CD4-positive, alpha-beta T cell (primary cell): Measurements from ENCODE around the gene NR1H3. TPM values are rescaled to one million over a fixed set of nuclear protein-coding genes. Genes with fewer than 3 reads are reported as not detected.

ENCODE experiments used
- ATAC-seq: fragments of 200-7000 bp; cut with Tn5 transposase; one replicate; pipeline ENCODE4 v1.10.0; 2022; ENCODE audit warnings: mild to moderate bottlenecking; ENCODE audit not compliant: poor library complexity
- CTCF ChIA-PET: fragments of 350-600 bp; sonication (Branson Sonifier 250); formaldehyde crosslinking; loops from one replicate; lab custom pipeline; 2021; ENCODE audit warnings: antibody characterized with exemption, inconsistent platforms; lab: Charles Lee
- POLR2A ChIA-PET: fragments of 350-600 bp; sonication (Branson Sonifier 250); formaldehyde crosslinking; loops from one replicate; lab custom pipeline; 2021; ENCODE audit warnings: antibody characterized with exemption, inconsistent platforms; lab: Charles Lee
- DNase-seq, 14 experiments: peaks; one replicate each; pipeline ENCODE4 v3.0.0-alpha.2; 2013 to 2020; ENCODE audit warnings: mixed read lengths in 2 of 14
- H3K27ac ChIP-seq, 2 donors: one replicate each; pipeline versions ENCODE4 v1.5.1 to v1.7.0; 2013; ENCODE audit warnings: low read length in 2 of 2, low read depth in 1 of 2, mild to moderate bottlenecking in 1 of 2
- H3K27me3 ChIP-seq, 2 experiments: 1 replicate in 1 of 2; 2 replicates in 1 of 2; pipeline versions ENCODE4 v1.6.1 to v1.7.0; 2013; ENCODE audit warnings: low read length in 2 of 2, control low read depth in 1 of 2, mild to moderate bottlenecking in 1 of 2, moderate library complexity in 1 of 2; ENCODE audit not compliant: insufficient read depth in 2 of 2, control insufficient read depth in 1 of 2
- H3K36me3 ChIP-seq: one replicate; pipeline ENCODE4 v1.6.1; 2013; ENCODE audit warnings: low read length, control low read depth; ENCODE audit not compliant: insufficient read depth
- H3K4me1 ChIP-seq: one replicate; pipeline ENCODE4 v1.6.1; 2013; ENCODE audit warnings: low read length, control low read depth; ENCODE audit not compliant: insufficient read depth
- H3K4me3 ChIP-seq: one replicate; pipeline ENCODE4 v1.5.1; 2013; ENCODE audit warnings: mild to moderate bottlenecking, low read length, moderate library complexity
- H3K9me3 ChIP-seq, 2 experiments: 1 replicate in 1 of 2; 2 replicates in 1 of 2; pipeline versions ENCODE4 v1.6.1 to v1.7.0; 2013; ENCODE audit warnings: low read length in 2 of 2, mild to moderate bottlenecking in 2 of 2, control low read depth in 1 of 2, moderate library complexity in 1 of 2; ENCODE audit not compliant: control insufficient read depth in 1 of 2, insufficient read depth in 1 of 2
- H3K27ac Mint-ChIP-seq: one replicate; pipeline ENCODE4 v1.8.0; 2020; ENCODE audit warnings: mixed read lengths
- H3K27me3 Mint-ChIP-seq: one replicate; pipeline ENCODE4 v1.8.0; 2021; ENCODE audit warnings: mixed read lengths
- H3K36me3 Mint-ChIP-seq: one replicate; pipeline ENCODE4 v1.8.0; 2021; ENCODE audit warnings: low read depth, mixed read lengths
- H3K4me1 Mint-ChIP-seq: one replicate; pipeline ENCODE4 v1.8.0; 2021; ENCODE audit warnings: low read depth, mixed read lengths
- H3K4me3 Mint-ChIP-seq: one replicate; pipeline ENCODE4 v1.8.0; 2020; ENCODE audit warnings: mild to moderate bottlenecking, mixed read lengths
- H3K9me3 Mint-ChIP-seq: one replicate; pipeline ENCODE4 v1.8.0; 2020; ENCODE audit warnings: mixed read lengths
- intact Hi-C, 2 experiments: fragments of 100-400 bp; cut with DNase I in 1 of 2; cut with micrococcal nuclease in 1 of 2; formaldehyde crosslinking; loops; one replicate each; pipeline versions ENCODE4 v1.15.1 to v1.9.0; 2023 to 2025; cut with DNase I, micrococcal nuclease
- total RNA-seq, 174 experiments: library from RNA in 2 of 174; stranded (reverse) in 2 of 174; gene quantifications; one replicate each; pipeline ENCODE4 v1.2.3 and lab custom pipeline; 2021 to 2026
- TF ChIP-seq, protein P1 (sequence below): fragments of 200-600 bp; IDR thresholded peaks from one replicate; pipeline ENCODE4 v1.8.0; 2022; ENCODE audit warnings: antibody characterized with exemption, mild to moderate bottlenecking

Gene NR1H3
- total RNA-seq, 2 experiments from 2014 or later: 1.8 to 2.3 TPM

DNA sequence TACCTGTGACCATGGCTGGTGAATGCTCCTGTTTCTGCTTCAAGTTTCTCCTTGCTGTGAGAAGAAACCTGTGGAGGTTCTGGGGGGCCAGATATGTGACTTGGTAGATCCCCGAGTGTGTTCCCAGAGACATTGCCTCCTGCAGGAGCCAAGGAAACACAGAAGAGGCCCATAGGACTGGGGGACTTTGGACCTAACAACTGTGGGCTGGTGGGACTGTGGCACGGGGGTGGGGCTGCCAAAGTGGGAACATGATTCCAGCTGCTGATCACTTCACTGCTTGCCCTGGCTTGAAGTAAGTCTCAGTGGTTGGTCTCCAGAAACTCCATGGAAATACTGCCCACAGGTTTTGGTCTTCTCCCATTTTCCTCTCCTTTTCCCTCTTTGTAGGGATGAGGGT, 4.1 kb upstream of the NR1H3 start:
- Mint-ChIP-seq H3K27ac (no peak overlapping the region), H3K27me3 (no peaks in the 10 kb centered on the region), H3K4me3 (no peak overlapping the region), H3K9me3 (no peaks in the 10 kb centered on the region), H3K36me3 (peaks cover 7% of the 10 kb centered on the region), H3K4me1 (peaks cover 15% of the 10 kb centered on the region)
- intact Hi-C loops: no loop called here
- DNase-seq (no peak), ATAC-seq (no peak)
- H3K36me3 ChIP-seq: no peaks in the 10 kb centered on the region
- no peaks in the 10 kb centered on the region for H3K9me3 ChIP-seq
- H3K4me3 ChIP-seq: no peak overlapping the region
- TF ChIP-seq, protein P1, sequence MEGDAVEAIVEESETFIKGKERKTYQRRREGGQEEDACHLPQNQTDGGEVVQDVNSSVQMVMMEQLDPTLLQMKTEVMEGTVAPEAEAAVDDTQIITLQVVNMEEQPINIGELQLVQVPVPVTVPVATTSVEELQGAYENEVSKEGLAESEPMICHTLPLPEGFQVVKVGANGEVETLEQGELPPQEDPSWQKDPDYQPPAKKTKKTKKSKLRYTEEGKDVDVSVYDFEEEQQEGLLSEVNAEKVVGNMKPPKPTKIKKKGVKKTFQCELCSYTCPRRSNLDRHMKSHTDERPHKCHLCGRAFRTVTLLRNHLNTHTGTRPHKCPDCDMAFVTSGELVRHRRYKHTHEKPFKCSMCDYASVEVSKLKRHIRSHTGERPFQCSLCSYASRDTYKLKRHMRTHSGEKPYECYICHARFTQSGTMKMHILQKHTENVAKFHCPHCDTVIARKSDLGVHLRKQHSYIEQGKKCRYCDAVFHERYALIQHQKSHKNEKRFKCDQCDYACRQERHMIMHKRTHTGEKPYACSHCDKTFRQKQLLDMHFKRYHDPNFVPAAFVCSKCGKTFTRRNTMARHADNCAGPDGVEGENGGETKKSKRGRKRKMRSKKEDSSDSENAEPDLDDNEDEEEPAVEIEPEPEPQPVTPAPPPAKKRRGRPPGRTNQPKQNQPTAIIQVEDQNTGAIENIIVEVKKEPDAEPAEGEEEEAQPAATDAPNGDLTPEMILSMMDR: no peak
- ChIA-PET POLR2A (interaction anchor here (0.7 kb wide), 1 partner anchor 11 kb away, joined by 3 read pairs; no protein-coding TSS in a partner anchor), CTCF (no interaction called here)
- H3K4me1 ChIP-seq: peaks cover 19% of the 10 kb centered on the region
- no peaks in the 10 kb centered on the region for H3K27me3 ChIP-seq
- H3K27ac ChIP-seq: no peak overlapping the region

DNA sequence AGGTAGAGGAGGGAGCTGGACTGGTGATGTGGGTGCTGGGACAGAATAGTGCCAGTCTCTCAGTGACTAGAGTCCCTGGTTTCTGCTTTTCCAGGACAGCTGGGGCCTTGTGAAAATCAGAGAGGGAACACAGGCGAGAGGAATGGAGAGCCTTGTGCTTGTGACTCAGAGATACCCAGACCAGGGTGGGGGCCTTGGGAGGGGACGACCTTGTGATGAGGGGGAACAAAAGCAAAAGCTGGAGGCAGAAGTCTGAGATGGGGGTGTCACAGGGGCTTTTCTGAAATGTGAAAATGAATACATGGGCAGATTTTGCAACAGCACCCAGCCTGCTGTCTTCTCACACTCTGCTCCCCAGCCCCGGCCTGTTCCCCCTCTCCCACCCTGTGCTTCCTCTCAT, 3.4 kb upstream of the NR1H3 start:
- CTCF ChIA-PET: no interaction called here
- Histone ChIP-seq H3K36me3 (no peaks in the 10 kb centered on the region), H3K4me3 (no peak overlapping the region), H3K27ac (no peak overlapping the region), H3K9me3 (no peaks in the 10 kb centered on the region), H3K4me1 (peaks cover 15% of the 10 kb centered on the region), H3K27me3 (no peaks in the 10 kb centered on the region)
- Mint-ChIP-seq H3K9me3 (no peaks in the 10 kb centered on the region), H3K36me3 (peaks cover under 1% of the 10 kb centered on the region), H3K4me1 (peaks cover 11% of the 10 kb centered on the region), H3K27me3 (no peaks in the 10 kb centered on the region), H3K4me3 (no peak overlapping the region), H3K27ac (no peak overlapping the region)
- ATAC-seq: no peak
- peak in 2 of 14 experiments; percentile 48 to 55 for DNase-seq
- TF ChIP-seq, protein P1: no peak
- intact Hi-C loops: no loop called here
- POLR2A ChIA-PET: interaction anchor here (0.7 kb wide), 1 partner anchor 11 kb away, joined by 3 read pairs; no protein-coding TSS in a partner anchor

DNA sequence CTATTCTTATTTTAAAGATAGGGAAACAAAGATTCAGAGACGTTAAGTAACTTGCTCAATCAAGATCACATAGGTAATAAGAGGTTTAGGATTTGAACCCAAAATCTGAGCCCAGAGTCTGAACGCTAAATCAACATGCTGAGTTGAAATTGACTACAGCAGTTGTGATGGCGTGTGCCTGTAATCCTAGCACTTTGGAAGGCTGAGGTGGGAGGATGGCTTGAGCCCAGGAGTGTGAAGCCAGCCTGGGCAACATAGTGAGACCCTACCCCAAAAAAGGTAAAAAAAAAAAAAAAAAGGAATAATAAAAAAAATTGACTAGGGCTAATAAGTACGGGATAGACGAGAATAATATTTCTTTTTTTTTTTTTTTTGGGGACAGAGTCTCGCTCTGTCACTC, 1.4 kb upstream of the NR1H3 start:
- Mint-ChIP-seq H3K36me3 (no peaks in the 10 kb centered on the region), H3K4me1 (peaks cover 12% of the 10 kb centered on the region), H3K4me3 (no peak overlapping the region), H3K9me3 (no peaks in the 10 kb centered on the region), H3K27ac (no peak overlapping the region), H3K27me3 (no peaks in the 10 kb centered on the region)
- intact Hi-C loops: no loop called here
- ChIA-PET POLR2A (no interaction called here), CTCF (no interaction called here)
- Histone ChIP-seq H3K27me3 (no peaks in the 10 kb centered on the region), H3K9me3 (no peaks in the 10 kb centered on the region), H3K4me1 (peaks cover 17% of the 10 kb centered on the region), H3K36me3 (no peaks in the 10 kb centered on the region), H3K27ac (no peak overlapping the region), H3K4me3 (no peak overlapping the region)
- no peak for ATAC-seq
- DNase-seq: no peak
- TF ChIP-seq, protein P1: no peak
